ENCODE results near the gene SCN9A. TPM values are rescaled to one million over a fixed set of nuclear protein-coding genes. Genes with fewer than 3 reads are reported as not detected.

Gene SCN9A
- total and polyA plus RNA-seq, 9 of the 15 experiments (the other 6 are each of a cell fraction or from before 2014, with no cell fraction given): 1.4 to 22.8 (median 7.1) TPM

DNA sequence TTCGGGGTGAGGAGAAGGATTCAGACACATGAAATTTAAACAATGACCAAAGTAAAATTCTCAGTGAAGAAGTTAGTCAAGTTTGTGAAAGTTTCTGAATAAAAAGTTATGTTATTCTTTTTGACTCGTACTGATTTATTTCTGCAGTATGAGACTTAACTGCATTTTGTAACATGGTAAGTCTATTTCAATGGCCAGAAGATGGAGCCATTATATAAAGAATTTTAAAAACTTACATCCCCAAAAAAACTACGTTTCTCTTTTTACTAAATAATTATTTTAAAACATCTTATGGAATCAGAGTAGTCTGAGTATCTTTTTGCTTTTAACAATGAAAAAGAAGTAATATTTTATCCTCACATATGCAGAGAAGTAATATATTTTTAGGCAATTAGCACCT is 196.5 kb downstream of the SCN9A start:
- Histone ChIP-seq H3K4me3 (no peak overlapping the region), H3K27ac (ENCODE audit: extremely low read depth, low read depth, low read length) (no peak overlapping the region), H3K27me3 (ENCODE audit: control insufficient read depth in 2 of 2, insufficient read depth in 2 of 2, low read length in 2 of 2) (peaks cover 0 to 7% of the 10 kb centered on the region in 2 experiments; a peak in 1 of 5 replicates), H3K4me1 (replicated peaks in 1 of 2; ENCODE audit: control insufficient read depth in 2 of 2, insufficient read depth in 2 of 2, low read length in 2 of 2) (no peaks in the 10 kb centered on the region), H3K36me3 (ENCODE audit: control insufficient read depth, insufficient read depth, low read length) (no peaks in the 10 kb centered on the region), H2AFZ (ENCODE audit: low read depth, low read length) (no peak overlapping the region), H3K9me1 (ENCODE audit: control insufficient read depth, insufficient read depth, low read length) (no peaks in the 10 kb centered on the region), H4K20me1 (replicated peaks; ENCODE audit: control insufficient read depth, insufficient read depth, low read length) (no peaks in the 10 kb centered on the region), H3K9ac (ENCODE audit: insufficient read depth in 1 of 2, low read depth in 2 of 2, low read length in 2 of 2) (no peak overlapping the region), H3K9me3 (replicated peaks; ENCODE audit: control insufficient read depth, insufficient read depth, low read depth, low read length) (no peaks in the 10 kb centered on the region), H3K79me2 (ENCODE audit: control insufficient read depth, insufficient read depth, low read length) (no peaks in the 10 kb centered on the region), H3K4me2 (ENCODE audit: insufficient read depth, low read length) (no peak overlapping the region)
- BruUV-seq (replicated peaks): no TSS peak
- WGBS (ENCODE audit: insufficient coverage, low coverage, missing lambda C conversion rate): 1% methylated on average over 3 of the region's 3 CpGs
- ChIA-PET CTCF (ENCODE audit: low intra/inter-chr PET ratio) (interaction anchor here (0.6 to 1.9 kb wide), 4 partner anchors 206 to 1940 kb away, joined by 3 to 19 read pairs (median 6); no protein-coding TSS in a partner anchor), POLR2A (no interaction called here)
- ATAC-seq (no peak), DNase-seq (ENCODE audit: extremely low read depth in 1 of 4, low spot score in 3 of 4) (no peak), FAIRE-seq (no peak)
- intact Hi-C loops (cut with micrococcal nuclease): loop anchor here (1.0 kb wide), 2 partner anchors 240 to 337 kb away; no protein-coding TSS in a partner anchor
- in situ Hi-C loops (cut with MboI): no loop called here
- TF ChIP-seq, protein P1, sequence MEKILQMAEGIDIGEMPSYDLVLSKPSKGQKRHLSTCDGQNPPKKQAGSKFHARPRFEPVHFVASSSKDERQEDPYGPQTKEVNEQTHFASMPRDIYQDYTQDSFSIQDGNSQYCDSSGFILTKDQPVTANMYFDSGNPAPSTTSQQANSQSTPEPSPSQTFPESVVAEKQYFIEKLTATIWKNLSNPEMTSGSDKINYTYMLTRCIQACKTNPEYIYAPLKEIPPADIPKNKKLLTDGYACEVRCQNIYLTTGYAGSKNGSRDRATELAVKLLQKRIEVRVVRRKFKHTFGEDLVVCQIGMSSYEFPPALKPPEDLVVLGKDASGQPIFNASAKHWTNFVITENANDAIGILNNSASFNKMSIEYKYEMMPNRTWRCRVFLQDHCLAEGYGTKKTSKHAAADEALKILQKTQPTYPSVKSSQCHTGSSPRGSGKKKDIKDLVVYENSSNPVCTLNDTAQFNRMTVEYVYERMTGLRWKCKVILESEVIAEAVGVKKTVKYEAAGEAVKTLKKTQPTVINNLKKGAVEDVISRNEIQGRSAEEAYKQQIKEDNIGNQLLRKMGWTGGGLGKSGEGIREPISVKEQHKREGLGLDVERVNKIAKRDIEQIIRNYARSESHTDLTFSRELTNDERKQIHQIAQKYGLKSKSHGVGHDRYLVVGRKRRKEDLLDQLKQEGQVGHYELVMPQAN (IDR thresholded peaks at IDR 0.05; ENCODE audit: borderline replicate concordance): no peak
- TF ChIP-seq CREBBP (IDR thresholded peaks at IDR 0.05; ENCODE audit: low read depth, low read length) (no peak), RAD21 (CRISPR knock-in tag; conservative IDR thresholded peaks at IDR 0.05 in 1 of 2, IDR thresholded peaks at IDR 0.05 in 1 of 2) (peak; percentile 66 to 77)
- TF ChIP-seq, protein P2, sequence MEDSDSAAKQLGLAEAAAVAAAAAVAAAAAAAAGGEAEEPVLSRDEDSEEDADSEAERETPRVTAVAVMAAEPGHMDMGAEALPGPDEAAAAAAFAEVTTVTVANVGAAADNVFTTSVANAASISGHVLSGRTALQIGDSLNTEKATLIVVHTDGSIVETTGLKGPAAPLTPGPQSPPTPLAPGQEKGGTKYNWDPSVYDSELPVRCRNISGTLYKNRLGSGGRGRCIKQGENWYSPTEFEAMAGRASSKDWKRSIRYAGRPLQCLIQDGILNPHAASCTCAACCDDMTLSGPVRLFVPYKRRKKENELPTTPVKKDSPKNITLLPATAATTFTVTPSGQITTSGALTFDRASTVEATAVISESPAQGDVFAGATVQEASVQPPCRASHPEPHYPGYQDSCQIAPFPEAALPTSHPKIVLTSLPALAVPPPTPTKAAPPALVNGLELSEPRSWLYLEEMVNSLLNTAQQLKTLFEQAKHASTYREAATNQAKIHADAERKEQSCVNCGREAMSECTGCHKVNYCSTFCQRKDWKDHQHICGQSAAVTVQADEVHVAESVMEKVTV (CRISPR knock-in tag; IDR thresholded peaks at IDR 0.05): peak; percentile 57; the same call in 1 of the 2 replicates
- TF ChIP-seq, protein P3, sequence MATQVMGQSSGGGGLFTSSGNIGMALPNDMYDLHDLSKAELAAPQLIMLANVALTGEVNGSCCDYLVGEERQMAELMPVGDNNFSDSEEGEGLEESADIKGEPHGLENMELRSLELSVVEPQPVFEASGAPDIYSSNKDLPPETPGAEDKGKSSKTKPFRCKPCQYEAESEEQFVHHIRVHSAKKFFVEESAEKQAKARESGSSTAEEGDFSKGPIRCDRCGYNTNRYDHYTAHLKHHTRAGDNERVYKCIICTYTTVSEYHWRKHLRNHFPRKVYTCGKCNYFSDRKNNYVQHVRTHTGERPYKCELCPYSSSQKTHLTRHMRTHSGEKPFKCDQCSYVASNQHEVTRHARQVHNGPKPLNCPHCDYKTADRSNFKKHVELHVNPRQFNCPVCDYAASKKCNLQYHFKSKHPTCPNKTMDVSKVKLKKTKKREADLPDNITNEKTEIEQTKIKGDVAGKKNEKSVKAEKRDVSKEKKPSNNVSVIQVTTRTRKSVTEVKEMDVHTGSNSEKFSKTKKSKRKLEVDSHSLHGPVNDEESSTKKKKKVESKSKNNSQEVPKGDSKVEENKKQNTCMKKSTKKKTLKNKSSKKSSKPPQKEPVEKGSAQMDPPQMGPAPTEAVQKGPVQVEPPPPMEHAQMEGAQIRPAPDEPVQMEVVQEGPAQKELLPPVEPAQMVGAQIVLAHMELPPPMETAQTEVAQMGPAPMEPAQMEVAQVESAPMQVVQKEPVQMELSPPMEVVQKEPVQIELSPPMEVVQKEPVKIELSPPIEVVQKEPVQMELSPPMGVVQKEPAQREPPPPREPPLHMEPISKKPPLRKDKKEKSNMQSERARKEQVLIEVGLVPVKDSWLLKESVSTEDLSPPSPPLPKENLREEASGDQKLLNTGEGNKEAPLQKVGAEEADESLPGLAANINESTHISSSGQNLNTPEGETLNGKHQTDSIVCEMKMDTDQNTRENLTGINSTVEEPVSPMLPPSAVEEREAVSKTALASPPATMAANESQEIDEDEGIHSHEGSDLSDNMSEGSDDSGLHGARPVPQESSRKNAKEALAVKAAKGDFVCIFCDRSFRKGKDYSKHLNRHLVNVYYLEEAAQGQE (IDR thresholded peaks at IDR 0.05; ENCODE audit: borderline replicate concordance): peak; percentile 16; the same call in 1 of the 2 replicates
- TF ChIP-seq, protein P3 (CRISPR knock-in tag; IDR thresholded peaks at IDR 0.05; ENCODE audit: low read depth): no peak
- TF ChIP-seq, protein P4, sequence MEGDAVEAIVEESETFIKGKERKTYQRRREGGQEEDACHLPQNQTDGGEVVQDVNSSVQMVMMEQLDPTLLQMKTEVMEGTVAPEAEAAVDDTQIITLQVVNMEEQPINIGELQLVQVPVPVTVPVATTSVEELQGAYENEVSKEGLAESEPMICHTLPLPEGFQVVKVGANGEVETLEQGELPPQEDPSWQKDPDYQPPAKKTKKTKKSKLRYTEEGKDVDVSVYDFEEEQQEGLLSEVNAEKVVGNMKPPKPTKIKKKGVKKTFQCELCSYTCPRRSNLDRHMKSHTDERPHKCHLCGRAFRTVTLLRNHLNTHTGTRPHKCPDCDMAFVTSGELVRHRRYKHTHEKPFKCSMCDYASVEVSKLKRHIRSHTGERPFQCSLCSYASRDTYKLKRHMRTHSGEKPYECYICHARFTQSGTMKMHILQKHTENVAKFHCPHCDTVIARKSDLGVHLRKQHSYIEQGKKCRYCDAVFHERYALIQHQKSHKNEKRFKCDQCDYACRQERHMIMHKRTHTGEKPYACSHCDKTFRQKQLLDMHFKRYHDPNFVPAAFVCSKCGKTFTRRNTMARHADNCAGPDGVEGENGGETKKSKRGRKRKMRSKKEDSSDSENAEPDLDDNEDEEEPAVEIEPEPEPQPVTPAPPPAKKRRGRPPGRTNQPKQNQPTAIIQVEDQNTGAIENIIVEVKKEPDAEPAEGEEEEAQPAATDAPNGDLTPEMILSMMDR (IDR thresholded peaks at IDR 0.05 in 2 of 3, conservative IDR thresholded peaks at IDR 0.05 in 1 of 3; ENCODE audit: insufficient read depth in 2 of 3, low read depth in 1 of 3, low read length in 3 of 3): peak in 1 of 3 experiments; percentile 56; a peak in 2 of 6 replicates
